ENCODE results near the gene UBXN4. TPM values are rescaled to one million over a fixed set of nuclear protein-coding genes. Genes with fewer than 3 reads are reported as not detected.
A peak's percentile ranks its signal among the peaks of the same experiment; 100 is the strongest.

The UBXN4 gene
- total and polyA plus RNA-seq, 2 of the 13 experiments (the other 11 are each of a cell fraction or from before 2014, with no cell fraction given), result 74.2 to 104 TPM

GRCh38 chr2:135797497-135798274, 56.0 kb downstream of the UBXN4 start (continued):
- TF ChIP-seq ARID4A (CRISPR knock-in tag; IDR thresholded peaks at IDR 0.05; ENCODE audit: borderline replicate concordance), result peak; percentile 20; the same call in 1 of the 2 replicates

- BruUV-seq (replicated peaks), result no TSS peak
- POLR2A ChIA-PET, result no interaction called here
- no peak overlapping the region for H3K27ac ChIP-seq (ENCODE audit: extremely low read length, insufficient read depth, low read length)
- H3K4me3 ChIP-seq (replicated peaks in 1 of 3; ENCODE audit: insufficient read depth in 1 of 3, low read depth in 2 of 3, low read length in 3 of 3), result no peak overlapping the region
- H3K4me1 ChIP-seq (ENCODE audit: insufficient read depth, low read length), result no peaks in the 10 kb centered on the region
- no peak for FAIRE-seq
- peak; percentile 18 for ATAC-seq
- peaks cover 30% of the 10 kb centered on the region for H3K9me3 ChIP-seq (ENCODE audit: low read length)
- H3K4me2 ChIP-seq (ENCODE audit: low read depth, low read length), result no peak overlapping the region
- intact Hi-C loops (cut with micrococcal nuclease; ENCODE audit: unreplicated experiment), result no loop called here
- H3K9ac ChIP-seq (ENCODE audit: insufficient read depth, low read depth, low read length), result no peak overlapping the region
- 58% methylated on average over 4 of the region's 5 CpGs for WGBS (ENCODE audit: low lambda C conversion rate)
- no peak overlapping the region for H2AFZ ChIP-seq (ENCODE audit: low read length)
- CTCF ChIA-PET (ENCODE audit: low intra/inter-chr PET ratio, low total read pairs), result interaction anchor here (1.4 to 1.8 kb wide), 2 partner anchors 809 kb away, joined by 3 to 13 read pairs; no protein-coding TSS in a partner anchor
- no peak for TF ChIP-seq ZMYM4 (CRISPR knock-in tag; IDR thresholded peaks at IDR 0.05)
- peak; percentile 15 for TF ChIP-seq XRCC5 (optimal IDR thresholded peaks at IDR 0.05; ENCODE audit: low read length)
- no peak for TF ChIP-seq ZGPAT (CRISPR knock-in tag; IDR thresholded peaks at IDR 0.05)
- TF ChIP-seq ZNF280D (CRISPR knock-in tag; IDR thresholded peaks at IDR 0.05), result no peak
- no peak for TF ChIP-seq ZNF639 (CRISPR knock-in tag; conservative IDR thresholded peaks at IDR 0.05)
- TF ChIP-seq ARID2 (CRISPR knock-in tag; IDR thresholded peaks at IDR 0.05; ENCODE audit: borderline replicate concordance), result no peak
- TF ChIP-seq ZNF598 (CRISPR knock-in tag; IDR thresholded peaks at IDR 0.05; ENCODE audit: borderline replicate concordance), result no peak
- TF ChIP-seq ZNF333 (CRISPR knock-in tag; IDR thresholded peaks at IDR 0.05; ENCODE audit: borderline replicate concordance), result no peak
- TF ChIP-seq YEATS2 (CRISPR knock-in tag; IDR thresholded peaks at IDR 0.05; ENCODE audit: borderline replicate concordance), result no peak
- no peaks in the 10 kb centered on the region for H4K20me1 ChIP-seq (ENCODE audit: insufficient read depth, low read length)
- no peaks in the 10 kb centered on the region for H3K27me3 ChIP-seq (ENCODE audit: control insufficient read depth in 1 of 2, insufficient read depth in 2 of 2, low read length in 2 of 2)
- H3K79me2 ChIP-seq (ENCODE audit: insufficient read depth, low read length), result no peaks in the 10 kb centered on the region
- no peaks in the 10 kb centered on the region for H3K36me3 ChIP-seq (replicated peaks in 1 of 2; ENCODE audit: control insufficient read depth in 1 of 2, insufficient read depth in 2 of 2, low read length in 2 of 2)
- in situ Hi-C loops (cut with HindIII; ENCODE audit: extremely low pct_ligation_motif_present, low pct_unique_long_range_greater_than_20kb), result loop anchor here (10.0 kb wide), 1 partner anchor 803 kb away; no protein-coding TSS in a partner anchor
- DNase-seq (ENCODE audit: low spot score), result no peak
Observed at GRCh38 chr2:135798275-135798705, 56.6 kb downstream of the UBXN4 start.

Measured in HepG2 (cell line).